HEK293 (cell line): ENCODE results near the gene DBF4B.

ENCODE experiments used
- KLF10 ChIP-seq: fragments of 450-650 bp; IDR thresholded peaks from 2 replicates; pipeline ENCODE4 v1.5.1; 2018; ENCODE audit warnings: missing biosample characterization, mild to moderate bottlenecking, missing genetic modification characterization
- ZNF133 ChIP-seq: fragments of 450-650 bp; formaldehyde crosslinking; IDR thresholded peaks from 2 replicates; pipeline ENCODE4 v1.5.1; 2016; ENCODE audit warnings: missing biosample characterization, missing genetic modification characterization
- ZNF214 ChIP-seq: fragments of 450-650 bp; formaldehyde crosslinking; IDR thresholded peaks from 2 replicates; pipeline ENCODE4 v1.5.1; 2017; ENCODE audit warnings: missing biosample characterization, mild to moderate bottlenecking, missing genetic modification characterization, borderline replicate concordance
- ZNF24 ChIP-seq: fragments of 450-650 bp; formaldehyde crosslinking; IDR thresholded peaks from 2 replicates; pipeline ENCODE4 v1.5.1; 2016; ENCODE audit warnings: missing biosample characterization, missing genetic modification characterization
- ZNF394 ChIP-seq: fragments of 450-650 bp; formaldehyde crosslinking; IDR thresholded peaks from 2 replicates; pipeline ENCODE4 v1.5.1; 2016; ENCODE audit warnings: missing biosample characterization, missing genetic modification characterization, mild to moderate bottlenecking, moderate library complexity, borderline replicate concordance
- ZNF747 ChIP-seq: fragments of 450-650 bp; formaldehyde crosslinking; IDR thresholded peaks from 2 replicates; pipeline ENCODE4 v1.5.1; 2016; ENCODE audit warnings: missing biosample characterization, missing genetic modification characterization
- ZNF76 ChIP-seq: fragments of 450-650 bp; formaldehyde crosslinking; IDR thresholded peaks from 2 replicates; pipeline ENCODE4; 2016; ENCODE audit warnings: low read depth, missing biosample characterization, missing genetic modification characterization, borderline replicate concordance
- TF ChIP-seq, protein P1 (sequence below): fragments of 450-650 bp; formaldehyde crosslinking; IDR thresholded peaks from 2 replicates; pipeline ENCODE4 v1.5.0; 2017; ENCODE audit warnings: missing biosample characterization, missing genetic modification characterization, borderline replicate concordance
- TF ChIP-seq, protein P2 (sequence below): fragments of 450-650 bp; formaldehyde crosslinking; IDR thresholded peaks from 2 replicates; pipeline ENCODE4 v1.5.1; 2017; ENCODE audit warnings: missing biosample characterization, missing genetic modification characterization
- TF ChIP-seq, protein P3 (sequence below): fragments of 450-650 bp; IDR thresholded peaks from 2 replicates; pipeline ENCODE4 v1.5.1; 2018; ENCODE audit warnings: missing biosample characterization, mild to moderate bottlenecking, missing genetic modification characterization
- TF ChIP-seq, protein P4 (sequence below): fragments of 450-650 bp; formaldehyde crosslinking; IDR thresholded peaks from 2 replicates; pipeline ENCODE4 v1.5.1; 2016; ENCODE audit warnings: missing biosample characterization, missing genetic modification characterization
- TF ChIP-seq, protein P5 (sequence below): fragments of 450-650 bp; formaldehyde crosslinking; IDR thresholded peaks from 2 replicates; pipeline ENCODE4 v1.5.1; 2016; ENCODE audit warnings: missing biosample characterization, missing genetic modification characterization
- TF ChIP-seq, protein P6 (sequence below): fragments of 450-650 bp; formaldehyde crosslinking; IDR thresholded peaks from 2 replicates; pipeline ENCODE4 v1.5.1; 2017; ENCODE audit warnings: missing biosample characterization, mild to moderate bottlenecking, missing genetic modification characterization, moderate library complexity

DNA sequence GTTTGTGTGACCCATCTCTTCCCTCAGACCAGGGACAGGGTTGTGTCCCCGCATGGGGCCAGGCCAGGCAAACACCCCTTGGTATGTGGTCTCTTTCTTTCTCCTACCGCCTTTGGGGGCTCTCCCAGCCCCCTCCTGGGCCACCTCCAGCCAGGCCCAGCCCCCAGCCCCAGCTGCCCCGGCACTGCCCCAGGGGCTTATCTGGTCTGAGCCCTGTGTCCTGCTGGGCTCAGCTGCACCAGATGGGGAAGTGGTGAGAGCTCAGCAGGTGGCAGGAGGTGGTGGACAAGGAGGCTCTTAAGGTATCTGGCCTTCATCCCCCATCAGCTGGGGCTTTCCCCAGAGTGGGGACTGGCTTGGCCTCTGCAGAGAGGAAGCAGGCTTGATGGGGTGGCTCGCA lies 59.0 kb downstream of the DBF4B start:
- TF ChIP-seq ZNF747 (no peak), ZNF76 (tag by site-specific recombination) (no peak), ZNF24 (tag by site-specific recombination) (no peak), KLF10 (no peak), ZNF394 (tag by site-specific recombination) (no peak), ZNF214 (tag by site-specific recombination) (no peak), ZNF133 (tag by site-specific recombination) (no peak)
- TF ChIP-seq, protein P1, sequence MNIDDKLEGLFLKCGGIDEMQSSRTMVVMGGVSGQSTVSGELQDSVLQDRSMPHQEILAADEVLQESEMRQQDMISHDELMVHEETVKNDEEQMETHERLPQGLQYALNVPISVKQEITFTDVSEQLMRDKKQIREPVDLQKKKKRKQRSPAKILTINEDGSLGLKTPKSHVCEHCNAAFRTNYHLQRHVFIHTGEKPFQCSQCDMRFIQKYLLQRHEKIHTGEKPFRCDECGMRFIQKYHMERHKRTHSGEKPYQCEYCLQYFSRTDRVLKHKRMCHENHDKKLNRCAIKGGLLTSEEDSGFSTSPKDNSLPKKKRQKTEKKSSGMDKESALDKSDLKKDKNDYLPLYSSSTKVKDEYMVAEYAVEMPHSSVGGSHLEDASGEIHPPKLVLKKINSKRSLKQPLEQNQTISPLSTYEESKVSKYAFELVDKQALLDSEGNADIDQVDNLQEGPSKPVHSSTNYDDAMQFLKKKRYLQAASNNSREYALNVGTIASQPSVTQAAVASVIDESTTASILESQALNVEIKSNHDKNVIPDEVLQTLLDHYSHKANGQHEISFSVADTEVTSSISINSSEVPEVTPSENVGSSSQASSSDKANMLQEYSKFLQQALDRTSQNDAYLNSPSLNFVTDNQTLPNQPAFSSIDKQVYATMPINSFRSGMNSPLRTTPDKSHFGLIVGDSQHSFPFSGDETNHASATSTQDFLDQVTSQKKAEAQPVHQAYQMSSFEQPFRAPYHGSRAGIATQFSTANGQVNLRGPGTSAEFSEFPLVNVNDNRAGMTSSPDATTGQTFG: no peak
- TF ChIP-seq, protein P2, sequence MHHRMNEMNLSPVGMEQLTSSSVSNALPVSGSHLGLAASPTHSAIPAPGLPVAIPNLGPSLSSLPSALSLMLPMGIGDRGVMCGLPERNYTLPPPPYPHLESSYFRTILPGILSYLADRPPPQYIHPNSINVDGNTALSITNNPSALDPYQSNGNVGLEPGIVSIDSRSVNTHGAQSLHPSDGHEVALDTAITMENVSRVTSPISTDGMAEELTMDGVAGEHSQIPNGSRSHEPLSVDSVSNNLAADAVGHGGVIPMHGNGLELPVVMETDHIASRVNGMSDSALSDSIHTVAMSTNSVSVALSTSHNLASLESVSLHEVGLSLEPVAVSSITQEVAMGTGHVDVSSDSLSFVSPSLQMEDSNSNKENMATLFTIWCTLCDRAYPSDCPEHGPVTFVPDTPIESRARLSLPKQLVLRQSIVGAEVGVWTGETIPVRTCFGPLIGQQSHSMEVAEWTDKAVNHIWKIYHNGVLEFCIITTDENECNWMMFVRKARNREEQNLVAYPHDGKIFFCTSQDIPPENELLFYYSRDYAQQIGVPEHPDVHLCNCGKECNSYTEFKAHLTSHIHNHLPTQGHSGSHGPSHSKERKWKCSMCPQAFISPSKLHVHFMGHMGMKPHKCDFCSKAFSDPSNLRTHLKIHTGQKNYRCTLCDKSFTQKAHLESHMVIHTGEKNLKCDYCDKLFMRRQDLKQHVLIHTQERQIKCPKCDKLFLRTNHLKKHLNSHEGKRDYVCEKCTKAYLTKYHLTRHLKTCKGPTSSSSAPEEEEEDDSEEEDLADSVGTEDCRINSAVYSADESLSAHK (tag by site-specific recombination): no peak
- TF ChIP-seq, protein P3, sequence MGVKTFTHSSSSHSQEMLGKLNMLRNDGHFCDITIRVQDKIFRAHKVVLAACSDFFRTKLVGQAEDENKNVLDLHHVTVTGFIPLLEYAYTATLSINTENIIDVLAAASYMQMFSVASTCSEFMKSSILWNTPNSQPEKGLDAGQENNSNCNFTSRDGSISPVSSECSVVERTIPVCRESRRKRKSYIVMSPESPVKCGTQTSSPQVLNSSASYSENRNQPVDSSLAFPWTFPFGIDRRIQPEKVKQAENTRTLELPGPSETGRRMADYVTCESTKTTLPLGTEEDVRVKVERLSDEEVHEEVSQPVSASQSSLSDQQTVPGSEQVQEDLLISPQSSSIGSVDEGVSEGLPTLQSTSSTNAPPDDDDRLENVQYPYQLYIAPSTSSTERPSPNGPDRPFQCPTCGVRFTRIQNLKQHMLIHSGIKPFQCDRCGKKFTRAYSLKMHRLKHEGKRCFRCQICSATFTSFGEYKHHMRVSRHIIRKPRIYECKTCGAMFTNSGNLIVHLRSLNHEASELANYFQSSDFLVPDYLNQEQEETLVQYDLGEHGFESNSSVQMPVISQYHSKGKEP (tag by site-specific recombination): no peak
- TF ChIP-seq, protein P4, sequence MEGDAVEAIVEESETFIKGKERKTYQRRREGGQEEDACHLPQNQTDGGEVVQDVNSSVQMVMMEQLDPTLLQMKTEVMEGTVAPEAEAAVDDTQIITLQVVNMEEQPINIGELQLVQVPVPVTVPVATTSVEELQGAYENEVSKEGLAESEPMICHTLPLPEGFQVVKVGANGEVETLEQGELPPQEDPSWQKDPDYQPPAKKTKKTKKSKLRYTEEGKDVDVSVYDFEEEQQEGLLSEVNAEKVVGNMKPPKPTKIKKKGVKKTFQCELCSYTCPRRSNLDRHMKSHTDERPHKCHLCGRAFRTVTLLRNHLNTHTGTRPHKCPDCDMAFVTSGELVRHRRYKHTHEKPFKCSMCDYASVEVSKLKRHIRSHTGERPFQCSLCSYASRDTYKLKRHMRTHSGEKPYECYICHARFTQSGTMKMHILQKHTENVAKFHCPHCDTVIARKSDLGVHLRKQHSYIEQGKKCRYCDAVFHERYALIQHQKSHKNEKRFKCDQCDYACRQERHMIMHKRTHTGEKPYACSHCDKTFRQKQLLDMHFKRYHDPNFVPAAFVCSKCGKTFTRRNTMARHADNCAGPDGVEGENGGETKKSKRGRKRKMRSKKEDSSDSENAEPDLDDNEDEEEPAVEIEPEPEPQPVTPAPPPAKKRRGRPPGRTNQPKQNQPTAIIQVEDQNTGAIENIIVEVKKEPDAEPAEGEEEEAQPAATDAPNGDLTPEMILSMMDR (tag by site-specific recombination): no peak
- TF ChIP-seq, protein P5, sequence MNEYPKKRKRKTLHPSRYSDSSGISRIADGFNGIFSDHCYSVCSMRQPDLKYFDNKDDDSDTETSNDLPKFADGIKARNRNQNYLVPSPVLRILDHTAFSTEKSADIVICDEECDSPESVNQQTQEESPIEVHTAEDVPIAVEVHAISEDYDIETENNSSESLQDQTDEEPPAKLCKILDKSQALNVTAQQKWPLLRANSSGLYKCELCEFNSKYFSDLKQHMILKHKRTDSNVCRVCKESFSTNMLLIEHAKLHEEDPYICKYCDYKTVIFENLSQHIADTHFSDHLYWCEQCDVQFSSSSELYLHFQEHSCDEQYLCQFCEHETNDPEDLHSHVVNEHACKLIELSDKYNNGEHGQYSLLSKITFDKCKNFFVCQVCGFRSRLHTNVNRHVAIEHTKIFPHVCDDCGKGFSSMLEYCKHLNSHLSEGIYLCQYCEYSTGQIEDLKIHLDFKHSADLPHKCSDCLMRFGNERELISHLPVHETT (tag by site-specific recombination): no peak
- TF ChIP-seq, protein P6, sequence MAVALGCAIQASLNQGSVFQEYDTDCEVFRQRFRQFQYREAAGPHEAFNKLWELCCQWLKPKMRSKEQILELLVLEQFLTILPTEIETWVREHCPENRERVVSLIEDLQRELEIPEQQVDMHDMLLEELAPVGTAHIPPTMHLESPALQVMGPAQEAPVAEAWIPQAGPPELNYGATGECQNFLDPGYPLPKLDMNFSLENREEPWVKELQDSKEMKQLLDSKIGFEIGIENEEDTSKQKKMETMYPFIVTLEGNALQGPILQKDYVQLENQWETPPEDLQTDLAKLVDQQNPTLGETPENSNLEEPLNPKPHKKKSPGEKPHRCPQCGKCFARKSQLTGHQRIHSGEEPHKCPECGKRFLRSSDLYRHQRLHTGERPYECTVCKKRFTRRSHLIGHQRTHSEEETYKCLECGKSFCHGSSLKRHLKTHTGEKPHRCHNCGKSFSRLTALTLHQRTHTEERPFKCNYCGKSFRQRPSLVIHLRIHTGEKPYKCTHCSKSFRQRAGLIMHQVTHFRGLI (tag by site-specific recombination): no peak
